ENCODE data around the gene NEK6. TPM values are rescaled to one million over a fixed set of nuclear protein-coding genes. Genes with fewer than 3 reads are reported as not detected.

The NEK6 gene
- total and polyA plus RNA-seq, 2 of the 8 experiments (the other 6 are each of a cell fraction or from before 2014, with no cell fraction given), result 17.7 to 19.7 TPM

- Histone ChIP-seq H3K18ac (ENCODE audit: extremely low read depth, low read length) (no peak overlapping the region), H3K79me2 (ENCODE audit: control insufficient read depth in 1 of 2, insufficient read depth in 2 of 2, low read length in 2 of 2) (no peaks in the 10 kb centered on the region), H2BK12ac (ENCODE audit: low read depth, low read length) (peak overlapping the region; percentile 17; the same call in 1 of the 2 replicates), H3K23ac (ENCODE audit: insufficient read length) (no peak overlapping the region), H4K91ac (replicated peaks; ENCODE audit: insufficient read length, low read length) (no peak overlapping the region), H3K79me1 (ENCODE audit: low read depth, low read length) (no peaks in the 10 kb centered on the region), H4K8ac (ENCODE audit: extremely low read depth, insufficient read depth, low read length) (peak overlapping the region; percentile 16; the same call in 1 of the 2 replicates), H3K27me3 (replicated peaks in 1 of 4; ENCODE audit: control insufficient read depth in 3 of 4, extremely low read depth in 1 of 4, insufficient read depth in 3 of 4, low read length in 3 of 4) (no peaks in the 10 kb centered on the region), H2BK120ac (replicated peaks; ENCODE audit: low read depth, low read length) (no peak overlapping the region), H3K27ac (ENCODE audit: low read depth, low read length) (no peak overlapping the region), H3K36me3 (ENCODE audit: control insufficient read depth in 2 of 4, insufficient read depth in 4 of 4, low read length in 3 of 4) (no peaks in the 10 kb centered on the region), H2BK15ac (ENCODE audit: low read length) (no peak overlapping the region), H2BK20ac (ENCODE audit: low read length) (no peak overlapping the region), H2AK5ac (ENCODE audit: low read depth, low read length) (no peak overlapping the region), H3K4me3 (ENCODE audit: extremely low read depth in 1 of 4, insufficient read depth in 2 of 4, low read depth in 3 of 4, low read length in 4 of 4) (no peak overlapping the region), H3K4me2 (ENCODE audit: insufficient read depth in 1 of 2, low read depth in 2 of 2, low read length in 2 of 2) (no peak overlapping the region), H3K14ac (ENCODE audit: insufficient read length) (no peak overlapping the region), H3K4ac (replicated peaks; ENCODE audit: insufficient read length, low read depth, low read length) (no peak overlapping the region), H3K4me1 (replicated peaks in 1 of 4; ENCODE audit: control insufficient read depth in 3 of 4, insufficient read depth in 4 of 4, low read length in 3 of 4) (peaks cover 0 to 4% (median 2%) of the 10 kb centered on the region in 4 experiments; a peak in 4 of 7 replicates), H4K20me1 (replicated peaks in 1 of 2; ENCODE audit: control insufficient read depth in 1 of 2, insufficient read depth in 2 of 2, low read length in 2 of 2) (no peaks in the 10 kb centered on the region), H2BK5ac (ENCODE audit: low read depth, low read length) (no peak overlapping the region), H3K23me2 (ENCODE audit: low read depth, low read length) (no peaks in the 10 kb centered on the region), H4K5ac (ENCODE audit: insufficient read length, low read depth, low read length) (no peak overlapping the region), H3K9ac (replicated peaks in 1 of 4; ENCODE audit: extremely low read depth in 1 of 4, low read depth in 3 of 4, low read length in 3 of 4) (no peak overlapping the region; a peak in 1 of 7 replicates), H3K9me3 (ENCODE audit: insufficient read depth in 2 of 2, low read depth in 1 of 2, low read length in 1 of 2) (0 out of 4 replicates have a peak, but pooled peaks cover 0 to 2% of the 10 kb centered on the region in 2 experiments), H2AFZ (ENCODE audit: low read length) (peak overlapping the region; percentile 81), H3K56ac (replicated peaks; ENCODE audit: insufficient read length, low read depth, low read length) (no peak overlapping the region)
- ChIA-PET CTCF (ENCODE audit: partially characterized antibody) (interaction anchor here (0.6 to 3.6 kb wide), 10 partner anchors 8 to 178 kb away, joined by 3 to 14 read pairs (median 4); no protein-coding TSS in a partner anchor), POLR2A (ENCODE audit: partially characterized antibody) (interaction anchor here (1.3 kb wide), 1 partner anchor 12 kb away, joined by 3 read pairs; no protein-coding TSS in a partner anchor)
- FAIRE-seq (no peak), DNase-seq (ENCODE audit: low read depth in 1 of 2, low spot score in 2 of 2) (peak; percentile 31 to 59)
- TF ChIP-seq BRCA1 (IDR thresholded peaks at IDR 0.05; ENCODE audit: low read depth, low read length) (no peak), CTBP2 (IDR thresholded peaks at IDR 0.05; ENCODE audit: borderline replicate concordance, insufficient read depth, insufficient read length, low read length) (no peak), RAD21 (IDR thresholded peaks at IDR 0.05 in 1 of 2, conservative IDR thresholded peaks at IDR 0.05 in 1 of 2; ENCODE audit: low read depth in 2 of 2, low read length in 2 of 2) (peak in 1 of 2 experiments; percentile 41; a peak in 2 of 4 replicates), SRF (IDR thresholded peaks at IDR 0.05; ENCODE audit: low read depth, low read length) (no peak), SP4 (IDR thresholded peaks at IDR 0.05; ENCODE audit: low read length) (0 out of 2 replicates have a peak, but pooled peaks have one; percentile 31), GTF2F1 (IDR thresholded peaks at IDR 0.05; ENCODE audit: borderline replicate concordance, low read depth, low read length) (no peak), HDAC2 (IDR thresholded peaks at IDR 0.05; ENCODE audit: borderline replicate concordance in 1 of 2, low read depth in 2 of 2, low read length in 2 of 2) (no peak), EP300 (IDR thresholded peaks at IDR 0.05; ENCODE audit: borderline replicate concordance in 1 of 2, low read depth in 2 of 2, low read length in 2 of 2) (no peak)
- TF ChIP-seq, protein P1, sequence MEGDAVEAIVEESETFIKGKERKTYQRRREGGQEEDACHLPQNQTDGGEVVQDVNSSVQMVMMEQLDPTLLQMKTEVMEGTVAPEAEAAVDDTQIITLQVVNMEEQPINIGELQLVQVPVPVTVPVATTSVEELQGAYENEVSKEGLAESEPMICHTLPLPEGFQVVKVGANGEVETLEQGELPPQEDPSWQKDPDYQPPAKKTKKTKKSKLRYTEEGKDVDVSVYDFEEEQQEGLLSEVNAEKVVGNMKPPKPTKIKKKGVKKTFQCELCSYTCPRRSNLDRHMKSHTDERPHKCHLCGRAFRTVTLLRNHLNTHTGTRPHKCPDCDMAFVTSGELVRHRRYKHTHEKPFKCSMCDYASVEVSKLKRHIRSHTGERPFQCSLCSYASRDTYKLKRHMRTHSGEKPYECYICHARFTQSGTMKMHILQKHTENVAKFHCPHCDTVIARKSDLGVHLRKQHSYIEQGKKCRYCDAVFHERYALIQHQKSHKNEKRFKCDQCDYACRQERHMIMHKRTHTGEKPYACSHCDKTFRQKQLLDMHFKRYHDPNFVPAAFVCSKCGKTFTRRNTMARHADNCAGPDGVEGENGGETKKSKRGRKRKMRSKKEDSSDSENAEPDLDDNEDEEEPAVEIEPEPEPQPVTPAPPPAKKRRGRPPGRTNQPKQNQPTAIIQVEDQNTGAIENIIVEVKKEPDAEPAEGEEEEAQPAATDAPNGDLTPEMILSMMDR (IDR thresholded peaks at IDR 0.05; ENCODE audit: control extremely low read depth in 1 of 3, insufficient read depth in 1 of 3, low read depth in 1 of 3, low read length in 3 of 3), result peak in 2 of 3 experiments; percentile 22 to 37; a peak in 2 of 4 replicates
- 55% methylated on average over 7 of the region's 7 CpGs; no CpG with 5 or more reads in 1 of the 2 experiments for WGBS, 2 experiments (ENCODE audit: extremely low coverage in 1 of 2, insufficient coverage in 1 of 2, insufficient read length in 1 of 2, insufficient replicate concordance in 2 of 2, low coverage in 1 of 2, low lambda C conversion rate in 2 of 2, missing lambda C conversion rate in 1 of 2)
Observed at GRCh38 chr9:124209279-124209678, 48.5 kb upstream of the NEK6 start.

Measured in H1 (cell line).